Umbilical cord (tissue), 2 donors: Measurements from ENCODE around the gene FOXB1. TPM values are rescaled to one million over a fixed set of nuclear protein-coding genes. Genes with fewer than 3 reads are reported as not detected.

Experiments used
- DNase-seq: peaks from one replicate; pipeline ENCODE4 v3.0.0-alpha.2; 2015; ENCODE audit warnings: low spot score
- total RNA-seq: library from RNA; depleted of rRNA; stranded (reverse); fragments of >200 nt; gene quantifications from one replicate; pipeline ENCODE4 v1.2.3, GENCODE V29; 2014; ENCODE audit warnings: low replicate concordance; ENCODE audit not compliant: insufficient read depth

The FOXB1 gene
- total RNA-seq, 1 donor from 2014 or later: 1.2 TPM

- DNase-seq: no peak
Measured at GRCh38 chr15:60017538-60018520, 13.7 kb downstream of the FOXB1 start.

GRCh38 chr15:60020736-60021135 is 16.6 kb downstream of the FOXB1 start:
- no peak for DNase-seq

- no peak for DNase-seq
Measured at GRCh38 chr15:60021589-60022378, 17.7 kb downstream of the FOXB1 start.

GRCh38 chr15:60022379-60022741 is 18.2 kb downstream of the FOXB1 start:
- DNase-seq: no peak

GRCh38 chr15:60026555-60026954 is 22.4 kb downstream of the FOXB1 start:
- no peak for DNase-seq

GRCh38 chr15:60035344-60035743 is 31.2 kb downstream of the FOXB1 start:
- DNase-seq: no peak

GRCh38 chr15:60039316-60039715 is 35.2 kb downstream of the FOXB1 start:
- DNase-seq: no peak

GRCh38 chr15:60043744-60044435 is 39.8 kb downstream of the FOXB1 start:
- DNase-seq: no peak

- DNase-seq: no peak
Measured at GRCh38 chr15:60044636-60045270, 40.6 kb downstream of the FOXB1 start.

GRCh38 chr15:60047701-60048100 is 43.6 kb downstream of the FOXB1 start:
- DNase-seq: no peak

GRCh38 chr15:60049948-60050347 is 45.8 kb downstream of the FOXB1 start:
- no peak for DNase-seq

GRCh38 chr15:60052796-60053195 is 48.7 kb downstream of the FOXB1 start:
- DNase-seq: no peak

GRCh38 chr15:60054472-60054871 is 50.4 kb downstream of the FOXB1 start:
- DNase-seq: no peak
